22Rv1 (cell line): Measurements from ENCODE around the gene FAM193B.

Source experiments
- CTCF ChIP-seq: fragments of 450-650 bp; IDR thresholded peaks from 2 replicates; pipeline ENCODE4 v1.5.1; 2017; ENCODE audit warnings: mild to moderate bottlenecking
- ZFX ChIP-seq: fragments of 450-650 bp; IDR thresholded peaks from 2 replicates; pipeline ENCODE4 v1.6.1; 2017; ENCODE audit warnings: antibody characterized with exemption, borderline replicate concordance

- peak; percentile 7; the same call in 1 of the 2 replicates for TF ChIP-seq CTCF
- no peak for TF ChIP-seq ZFX
These were observed 37.5 kb downstream of the FAM193B start, which contains the start of gene DDX41 for GRCh38 chr5:177516601-177517568.
